Fibroblast of lung (primary cell): ENCODE measurements around the gene TLL2. TPM values are rescaled to one million over a fixed set of nuclear protein-coding genes. Genes with fewer than 3 reads are reported as not detected.

Source experiments
- DNase-seq, 2 donors: peaks; one replicate each; pipeline versions ENCODE4 v3.0.0 to v3.0.0-alpha.2; 2010; ENCODE audit warnings: low read depth in 2 of 2
- H2AFZ ChIP-seq: 2 replicates; pipeline ENCODE4 v1.5.1; 2012; ENCODE audit warnings: low read length, control low read depth, inconsistent platforms
- H3K27ac ChIP-seq: 2 replicates; pipeline ENCODE4 v1.5.1; 2011; ENCODE audit warnings: low read length, control low read depth; ENCODE audit not compliant: insufficient read depth
- H3K27me3 ChIP-seq: 2 replicates; pipeline ENCODE4 v1.5.1; 2011; ENCODE audit warnings: mild to moderate bottlenecking, low read length; ENCODE audit not compliant: control insufficient read depth, insufficient read depth
- H3K36me3 ChIP-seq: 2 replicates; pipeline ENCODE4 v1.5.1; 2011; ENCODE audit warnings: low read length; ENCODE audit not compliant: control insufficient read depth, insufficient read depth
- H3K4me1 ChIP-seq: 2 replicates; pipeline ENCODE4 v1.5.1; 2011; ENCODE audit warnings: low read length; ENCODE audit not compliant: control insufficient read depth, insufficient read depth; ENCODE audit errors: extremely low read depth
- H3K4me2 ChIP-seq: 2 replicates; pipeline ENCODE4 v1.5.1; 2011; ENCODE audit warnings: low read length, control low read depth; ENCODE audit not compliant: insufficient read depth; ENCODE audit errors: extremely low read depth
- H3K4me3 ChIP-seq, 4 experiments: fragments of 200-600 bp in 1 of 4; sonication (generic) in 1 of 4; replicated peaks in 1 of 4; 2 replicates each; pipeline ENCODE4 v1.5.1; 2011 to 2016; ENCODE audit warnings: low read length in 4 of 4, low read depth in 3 of 4, mild to moderate bottlenecking in 3 of 4, control low read depth in 2 of 4, inconsistent platforms in 1 of 4, mixed read lengths in 1 of 4; ENCODE audit not compliant: insufficient read depth in 1 of 4; ENCODE audit errors: control extremely low read depth in 1 of 4
- H3K79me2 ChIP-seq: 2 replicates; pipeline ENCODE4 v1.5.1; 2012; ENCODE audit warnings: mild to moderate bottlenecking, low read length, inconsistent platforms; ENCODE audit not compliant: control insufficient read depth, insufficient read depth
- H3K9ac ChIP-seq: 2 replicates; pipeline ENCODE4 v1.5.1; 2011; ENCODE audit warnings: mild to moderate bottlenecking, low read length, control low read depth; ENCODE audit not compliant: insufficient read depth
- H3K9me3 ChIP-seq: 2 replicates; pipeline ENCODE4 v1.5.1; 2012; ENCODE audit warnings: low read depth, low read length; ENCODE audit not compliant: control insufficient read depth, insufficient read depth
- H4K20me1 ChIP-seq: 2 replicates; pipeline ENCODE4 v1.5.1; 2011; ENCODE audit warnings: low read length; ENCODE audit not compliant: control insufficient read depth, insufficient read depth; ENCODE audit errors: extremely low read depth
- EZH2 ChIP-seq: IDR thresholded peaks from 2 replicates; pipeline ENCODE4 v1.5.1; 2012; ENCODE audit warnings: low read length, control low read depth, mild to moderate bottlenecking; ENCODE audit errors: missing control alignments
- polyA plus RNA-seq, 2 donors: library from polyadenylated mRNA; depleted of rRNA in 1 of 2; stranded (reverse) in 1 of 2; unstranded in 1 of 2; fragments of >200 nt; gene quantifications; 2 replicates each; pipeline ENCODE4 v1.2.1, GENCODE V29; 2011 to 2012; ENCODE audit warnings: missing spikeins in 1 of 2
- total RNA-seq: library from RNA; depleted of rRNA; stranded (reverse); fragments of >200 nt; gene quantifications from 2 replicates; pipeline ENCODE4 v1.2.1, GENCODE V29; 2014
- TF ChIP-seq, protein P1 (sequence below), 2 donors: IDR thresholded peaks in 1 of 2; conservative IDR thresholded peaks in 1 of 2; 1 replicate in 1 of 2; 2 replicates in 1 of 2; pipeline ENCODE4 v1.5.1; 2011 to 2012; ENCODE audit warnings: low read length in 2 of 2, control low read depth in 1 of 2, inconsistent platforms in 1 of 2, low read depth in 1 of 2, mild to moderate bottlenecking in 1 of 2

The TLL2 gene
- total and polyA plus RNA-seq, 2 donors (not counting 1 experiment from before 2014, with no cell fraction given) = 0.05 to 0.17 TPM

DNA sequence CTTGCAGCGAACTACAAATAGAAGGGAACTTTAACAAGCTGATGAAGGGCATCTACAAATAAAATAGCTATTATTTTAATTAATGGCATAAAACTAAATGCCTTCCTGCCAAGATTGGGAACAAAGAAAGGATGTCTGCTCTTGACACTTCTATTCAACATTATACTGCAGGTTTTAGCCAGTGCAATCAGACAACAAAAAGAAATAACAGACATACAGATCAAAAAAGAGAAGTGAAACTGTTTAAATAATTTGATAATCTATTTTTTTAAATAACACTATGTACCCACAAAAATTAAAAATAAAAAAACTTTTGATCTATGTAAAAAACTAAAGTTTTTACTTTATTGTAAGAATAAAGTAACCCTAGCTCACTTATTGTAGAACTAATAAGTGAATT lies 22.4 kb upstream of the TLL2 start:
- TF ChIP-seq, protein P1, sequence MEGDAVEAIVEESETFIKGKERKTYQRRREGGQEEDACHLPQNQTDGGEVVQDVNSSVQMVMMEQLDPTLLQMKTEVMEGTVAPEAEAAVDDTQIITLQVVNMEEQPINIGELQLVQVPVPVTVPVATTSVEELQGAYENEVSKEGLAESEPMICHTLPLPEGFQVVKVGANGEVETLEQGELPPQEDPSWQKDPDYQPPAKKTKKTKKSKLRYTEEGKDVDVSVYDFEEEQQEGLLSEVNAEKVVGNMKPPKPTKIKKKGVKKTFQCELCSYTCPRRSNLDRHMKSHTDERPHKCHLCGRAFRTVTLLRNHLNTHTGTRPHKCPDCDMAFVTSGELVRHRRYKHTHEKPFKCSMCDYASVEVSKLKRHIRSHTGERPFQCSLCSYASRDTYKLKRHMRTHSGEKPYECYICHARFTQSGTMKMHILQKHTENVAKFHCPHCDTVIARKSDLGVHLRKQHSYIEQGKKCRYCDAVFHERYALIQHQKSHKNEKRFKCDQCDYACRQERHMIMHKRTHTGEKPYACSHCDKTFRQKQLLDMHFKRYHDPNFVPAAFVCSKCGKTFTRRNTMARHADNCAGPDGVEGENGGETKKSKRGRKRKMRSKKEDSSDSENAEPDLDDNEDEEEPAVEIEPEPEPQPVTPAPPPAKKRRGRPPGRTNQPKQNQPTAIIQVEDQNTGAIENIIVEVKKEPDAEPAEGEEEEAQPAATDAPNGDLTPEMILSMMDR (conservative IDR thresholded peaks at IDR 0.05 in 1 of 2, IDR thresholded peaks at IDR 0.05 in 1 of 2; ENCODE audit: low read depth in 1 of 2, low read length in 2 of 2) = no peak
- TF ChIP-seq EZH2 = no peak
- no peak for DNase-seq
- Histone ChIP-seq H2AFZ (no peak overlapping the region), H3K4me1 (no peaks in the 10 kb centered on the region), H3K36me3 (no peaks in the 10 kb centered on the region), H4K20me1 (no peaks in the 10 kb centered on the region), H3K9me3 (no peaks in the 10 kb centered on the region), H3K27me3 (no peaks in the 10 kb centered on the region), H3K4me2 (no peak overlapping the region), H3K79me2 (peaks cover 3% of the 10 kb centered on the region), H3K4me3 (no peak overlapping the region), H3K27ac (no peak overlapping the region), H3K9ac (no peak overlapping the region)

DNA sequence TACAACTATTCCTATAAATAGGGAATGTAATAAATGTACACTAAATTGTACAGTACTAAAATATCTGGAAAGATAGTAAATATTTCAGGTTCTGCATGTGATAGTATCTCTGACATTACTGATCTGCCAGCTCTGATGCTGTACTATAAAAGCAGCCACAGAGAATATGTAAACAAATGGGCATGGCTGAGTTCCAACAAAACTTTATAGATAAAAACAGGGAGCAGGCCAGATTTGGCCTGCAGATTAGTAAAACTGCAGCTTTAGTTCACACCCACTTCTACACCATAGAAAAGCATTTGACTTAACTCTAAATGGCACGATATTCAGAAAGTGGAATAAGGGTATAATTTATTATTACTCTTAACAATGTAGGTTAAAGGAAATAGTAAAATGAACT lies 18.8 kb upstream of the TLL2 start:
- Histone ChIP-seq H2AFZ (no peak overlapping the region), H3K9ac (no peak overlapping the region), H3K27ac (no peak overlapping the region), H3K9me3 (no peaks in the 10 kb centered on the region), H3K4me1 (no peaks in the 10 kb centered on the region), H3K4me3 (no peak overlapping the region), H3K36me3 (no peaks in the 10 kb centered on the region), H3K4me2 (no peak overlapping the region), H3K27me3 (no peaks in the 10 kb centered on the region), H4K20me1 (no peaks in the 10 kb centered on the region), H3K79me2 (peaks cover 3% of the 10 kb centered on the region)
- DNase-seq = peak in 1 of 2 donors; percentile 28
- TF ChIP-seq, protein P1 (conservative IDR thresholded peaks at IDR 0.05 in 1 of 2, IDR thresholded peaks at IDR 0.05 in 1 of 2; ENCODE audit: low read depth in 1 of 2, low read length in 2 of 2) = no peak
- TF ChIP-seq EZH2 = no peak

DNA sequence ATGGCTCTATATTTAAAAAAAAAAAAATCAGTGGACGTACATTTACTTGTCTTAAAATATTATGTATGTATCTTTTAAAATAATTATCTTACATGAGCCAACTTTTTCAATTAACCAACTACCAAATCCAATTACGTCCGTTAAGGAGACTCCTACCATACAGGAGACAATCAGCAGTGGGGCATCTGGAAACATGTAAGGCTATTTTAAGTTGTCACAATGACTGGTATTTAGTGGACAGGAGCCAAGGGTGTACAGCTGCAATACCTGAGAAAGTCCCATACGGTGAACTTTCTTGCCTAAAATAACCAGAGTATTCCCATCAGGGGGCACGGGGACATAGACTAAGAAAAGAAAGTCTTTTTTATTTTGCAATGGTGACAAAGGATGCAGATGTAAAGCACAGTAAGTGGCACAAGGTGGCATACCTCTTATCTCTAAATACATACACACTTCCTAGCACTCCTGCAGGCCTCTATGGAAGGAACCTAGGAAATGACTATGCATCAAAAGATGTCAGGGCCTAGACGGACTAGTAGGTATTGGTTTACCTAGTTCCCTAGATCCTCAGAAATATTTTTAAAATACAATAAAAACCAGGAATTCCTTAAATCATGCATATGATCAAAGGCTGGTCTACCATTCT lies 16.0 kb upstream of the TLL2 start:
- Histone ChIP-seq H3K4me1 (no peaks in the 10 kb centered on the region), H3K4me2 (no peak overlapping the region), H4K20me1 (no peaks in the 10 kb centered on the region), H3K79me2 (no peaks in the 10 kb centered on the region), H3K36me3 (peaks cover 7% of the 10 kb centered on the region), H3K27ac (no peak overlapping the region), H3K9ac (no peak overlapping the region), H3K27me3 (no peaks in the 10 kb centered on the region), H2AFZ (no peak overlapping the region), H3K9me3 (no peaks in the 10 kb centered on the region), H3K4me3 (no peak overlapping the region)
- DNase-seq = no peak
- TF ChIP-seq EZH2 = no peak
- TF ChIP-seq, protein P1 (conservative IDR thresholded peaks at IDR 0.05 in 1 of 2, IDR thresholded peaks at IDR 0.05 in 1 of 2; ENCODE audit: low read depth in 1 of 2, low read length in 2 of 2) = no peak
